Measurements from ENCODE around the gene MAML2. TPM values are rescaled to one million over a fixed set of nuclear protein-coding genes. Genes with fewer than 3 reads are reported as not detected.
"Not testable (repeated sequence)": the region's sequence is repeated elsewhere in the genome, so short reads cannot be mapped to it uniquely, and the experiment has no call there.

The MAML2 gene
- polyA plus RNA-seq, 3 donors, result 28.1 to 29.8 (median 28.8) TPM

DNA sequence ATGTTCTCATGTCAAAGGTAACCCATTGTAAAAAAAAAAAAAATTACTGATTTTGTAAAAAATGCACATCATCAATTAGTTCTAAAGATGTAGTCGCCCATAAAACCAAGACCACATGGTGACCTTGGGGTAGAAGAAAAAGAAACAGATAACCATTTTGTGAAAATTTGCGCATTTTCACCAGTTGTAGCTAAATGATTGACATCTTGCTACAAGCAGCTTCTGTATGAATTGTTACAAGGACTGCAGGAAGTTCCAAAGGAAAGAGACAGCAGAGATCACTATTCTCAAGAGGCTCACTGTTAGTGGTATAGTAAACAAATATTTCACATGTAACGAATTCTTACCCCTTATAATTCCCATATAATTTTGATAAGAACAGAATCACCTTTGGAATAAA is 48.7 kb downstream of the MAML2 start:
- no peak for DNase-seq

- no peak for DNase-seq
These were observed 49.4 kb downstream of the MAML2 start for GRCh38 chr11:96293598-96294021.

- no peak for DNase-seq
These were observed 49.9 kb downstream of the MAML2 start for GRCh38 chr11:96293109-96293508.

GRCh38 chr11:96292291-96293010 is 50.5 kb downstream of the MAML2 start:
- no peak for DNase-seq

GRCh38 chr11:96290631-96291030 is 52.4 kb downstream of the MAML2 start:
- DNase-seq, result no peak

DNA sequence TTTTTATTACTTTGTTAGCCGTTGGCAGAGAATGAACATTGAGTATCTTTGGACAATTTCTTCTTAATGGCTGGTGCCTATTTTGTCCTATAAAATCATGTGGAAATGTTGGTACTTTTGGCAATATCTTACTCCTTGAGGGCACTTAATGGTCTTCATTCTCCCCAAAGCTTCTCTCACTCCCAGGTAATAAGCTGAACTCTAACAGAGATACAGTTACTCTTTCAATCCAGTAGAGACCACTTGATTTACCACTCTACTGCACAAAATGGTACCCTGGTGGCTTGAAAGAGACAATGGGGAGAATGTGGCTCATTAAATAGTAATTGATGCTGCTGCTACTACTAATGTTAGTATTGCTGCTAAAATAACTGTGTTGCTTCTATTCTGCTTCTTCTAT is 53.0 kb downstream of the MAML2 start:
- no peak for DNase-seq

- no peak for DNase-seq
These were observed 54.1 kb downstream of the MAML2 start for GRCh38 chr11:96288915-96289314.

DNA sequence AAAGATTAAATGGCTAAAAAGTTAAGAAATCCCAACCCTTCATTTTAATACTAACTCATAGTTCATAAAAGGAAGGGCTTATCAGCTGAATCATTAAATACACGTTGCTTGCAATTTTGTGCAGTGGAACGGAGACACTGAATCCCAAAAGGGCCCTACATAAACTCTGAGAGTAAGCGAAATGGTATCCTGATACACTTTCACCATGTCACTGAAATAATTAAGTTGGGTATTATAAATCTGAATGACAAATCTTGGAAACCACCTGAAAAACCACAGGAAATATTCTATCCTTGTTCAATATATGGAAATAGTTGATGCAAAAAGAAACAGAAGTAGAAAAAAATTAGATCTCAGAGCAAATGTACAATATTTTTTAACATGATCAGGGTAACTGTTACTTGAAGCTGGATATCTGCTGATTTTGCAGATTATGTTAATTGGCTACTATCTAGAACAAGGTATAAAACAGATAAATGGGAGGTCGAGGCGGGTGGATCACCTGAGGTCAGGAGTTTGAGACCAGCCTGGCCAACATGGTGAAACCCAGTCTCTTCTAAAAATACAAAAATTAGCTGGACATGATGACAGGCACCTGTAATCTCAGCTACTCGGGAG is 55.1 kb downstream of the MAML2 start:
- no peak for DNase-seq

GRCh38 chr11:96285985-96286384 is 57.0 kb downstream of the MAML2 start:
- not testable (repeated sequence) for DNase-seq

- DNase-seq, result no peak
These were observed 58.1 kb downstream of the MAML2 start for GRCh38 chr11:96284917-96285316.

DNA sequence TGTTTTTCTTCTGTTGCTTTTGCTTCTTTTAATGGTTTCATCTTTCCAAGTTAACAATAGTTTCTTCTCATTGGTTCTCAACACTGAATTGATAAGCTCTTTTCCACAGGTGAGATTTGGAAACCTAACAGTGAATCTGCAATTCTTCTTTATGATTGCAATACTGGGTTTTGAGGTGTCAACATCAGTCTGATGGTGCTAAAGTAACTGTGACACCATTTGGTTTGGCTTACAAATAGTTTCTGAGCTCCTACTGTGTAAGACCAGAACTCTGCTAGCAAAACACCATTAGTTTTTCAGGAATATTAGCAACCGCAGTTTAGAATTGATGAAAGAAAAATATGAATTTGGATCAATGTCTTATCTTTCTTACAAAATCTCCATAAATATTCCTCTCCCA is 58.6 kb downstream of the MAML2 start:
- no peak for DNase-seq

- DNase-seq, result no peak
These were observed 60.3 kb downstream of the MAML2 start for GRCh38 chr11:96282625-96283220.

- DNase-seq, result no peak
These were observed 62.6 kb downstream of the MAML2 start for GRCh38 chr11:96280444-96280843.

DNA sequence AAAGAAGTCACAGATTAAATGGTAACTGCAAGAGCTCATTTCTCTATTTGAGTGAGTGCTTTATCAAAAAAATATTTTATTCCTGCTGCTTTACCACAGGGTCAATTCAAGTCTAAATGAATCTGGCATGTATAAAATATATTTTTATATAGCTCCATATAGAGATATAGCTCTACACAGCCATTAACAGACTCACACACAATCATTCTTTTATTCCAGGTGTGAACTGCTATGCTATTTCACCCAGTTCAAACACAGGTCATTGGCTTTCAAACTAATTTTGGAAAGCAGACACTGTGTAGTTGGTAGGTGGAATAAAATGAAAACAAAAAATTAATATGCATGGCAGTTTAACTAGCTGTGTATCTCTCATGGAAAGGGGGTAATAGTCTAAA is 63.1 kb downstream of the MAML2 start:
- DNase-seq, result no peak

- DNase-seq, result no peak
These were observed 63.7 kb downstream of the MAML2 start for GRCh38 chr11:96279018-96279895.

DNA sequence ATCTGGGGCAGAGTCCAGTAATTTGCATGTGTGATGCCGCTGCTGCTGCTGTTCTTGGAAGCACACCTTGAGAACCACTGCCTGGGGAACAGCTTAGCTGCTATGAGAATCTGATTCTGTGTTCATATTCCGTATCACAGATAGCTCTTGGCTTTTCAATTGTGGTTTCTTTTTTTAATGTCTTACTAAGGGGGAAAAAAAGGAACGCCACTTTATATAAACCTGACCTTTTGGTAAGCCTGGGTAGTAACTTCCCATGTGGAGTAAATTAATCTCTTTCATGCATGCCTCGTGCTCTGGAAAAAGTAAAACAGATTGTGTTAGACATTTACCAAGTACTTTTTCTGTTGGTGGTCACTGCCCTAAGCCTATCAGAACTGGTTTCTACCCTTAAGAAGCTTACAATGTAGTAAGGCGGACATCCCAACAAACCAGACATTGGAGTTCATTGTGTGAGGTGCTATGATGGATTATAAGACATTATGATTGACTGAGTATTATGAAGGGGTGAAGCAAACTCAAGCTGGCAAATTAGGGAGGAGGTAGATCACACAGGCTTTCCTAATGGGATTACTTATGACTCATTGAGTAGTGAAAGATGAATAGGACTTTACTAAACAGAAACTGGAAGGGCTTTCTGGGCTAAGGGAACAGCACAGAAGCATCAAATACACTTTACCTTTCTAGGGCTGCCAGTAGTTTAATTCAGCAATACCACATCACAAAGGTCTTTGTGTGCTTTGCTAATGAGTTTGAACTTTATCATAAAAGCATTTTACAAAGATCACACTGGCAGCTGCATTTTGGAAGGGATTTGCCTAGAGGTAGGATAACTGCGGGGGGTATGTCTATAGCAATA is 64.7 kb downstream of the MAML2 start:
- DNase-seq, result no peak

- DNase-seq, result no peak
These were observed 65.3 kb downstream of the MAML2 start for GRCh38 chr11:96277696-96278038.

DNA sequence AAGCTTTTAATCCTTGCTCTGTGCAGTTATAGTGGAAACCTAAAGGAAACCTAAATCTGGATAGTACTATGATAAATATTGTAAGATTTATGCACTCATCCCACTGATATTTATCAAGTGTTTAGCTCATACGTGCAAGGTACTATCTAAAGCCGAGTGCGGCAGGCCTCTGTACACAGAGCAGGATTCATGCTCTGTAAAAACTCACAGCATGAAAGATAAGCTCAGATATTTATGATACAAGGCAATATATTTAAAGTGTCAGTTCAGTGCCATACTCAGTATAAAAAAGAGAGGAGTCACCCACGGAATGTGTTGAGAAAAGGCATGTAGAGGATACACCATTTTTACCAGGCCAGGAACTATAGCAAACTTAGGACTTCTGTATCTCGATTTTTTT is 66.2 kb downstream of the MAML2 start:
- DNase-seq, result no peak

DNA sequence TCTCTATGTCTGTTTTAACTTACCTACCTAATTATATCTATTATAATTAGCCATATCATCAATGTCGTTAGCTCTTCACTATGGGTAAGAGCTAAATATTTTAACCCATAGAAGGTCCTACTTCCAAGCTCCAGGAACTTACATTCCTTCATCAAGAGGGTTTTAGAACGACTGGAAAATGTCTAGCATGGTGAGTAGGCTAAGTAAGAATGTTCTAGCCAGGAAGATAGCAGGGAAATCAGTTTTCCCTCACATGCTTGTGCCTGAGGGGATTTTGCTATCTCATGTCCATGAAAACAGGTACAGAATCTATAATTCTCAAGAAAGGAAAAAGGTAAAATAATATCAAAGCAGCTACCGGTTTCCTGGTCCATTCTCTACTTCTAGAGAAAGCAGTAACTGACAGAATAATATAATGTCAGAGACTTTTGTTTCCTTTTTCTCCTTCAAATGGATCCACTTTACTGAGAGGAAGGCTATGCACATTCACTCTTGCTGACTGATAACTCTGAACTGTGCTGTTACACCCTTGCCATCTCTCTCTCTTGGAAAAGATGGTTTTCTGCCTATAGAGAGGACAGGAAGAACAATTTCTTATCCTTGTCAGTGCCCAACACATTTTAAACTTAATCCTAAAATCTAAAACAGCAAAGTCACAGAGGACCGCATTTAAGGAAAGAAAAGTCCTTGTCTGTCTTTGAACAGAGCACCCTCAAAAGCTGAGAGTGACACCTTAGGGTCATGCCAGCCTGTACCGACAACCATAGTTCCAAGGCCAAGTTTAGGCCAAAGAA is 67.0 kb downstream of the MAML2 start:
- no peak for DNase-seq

DNA sequence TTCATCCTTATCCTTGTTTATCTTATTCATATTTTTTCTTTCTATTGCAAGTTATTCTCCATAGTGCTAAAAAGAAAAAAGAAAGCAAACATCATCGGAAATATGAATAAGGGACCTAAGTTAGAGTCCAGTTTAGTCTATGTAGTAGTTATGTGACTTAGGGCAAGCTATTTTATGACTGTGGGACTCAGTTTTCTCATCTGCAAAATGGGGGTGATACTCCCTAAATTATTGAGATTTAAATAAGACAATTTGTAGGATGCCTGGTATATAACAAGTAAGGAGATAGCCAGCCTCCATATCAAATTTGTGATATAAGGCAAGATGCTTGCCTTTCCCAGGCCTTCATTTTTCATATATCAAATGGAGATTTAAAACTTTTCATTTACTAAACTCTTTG is 69.5 kb downstream of the MAML2 start:
- no peak for DNase-seq

Data from renal pelvis (tissue), 4 donors.